NCI-H187 (cell line): ENCODE data around the gene ATP6V1B1.
A peak's percentile ranks its signal among the peaks of the same experiment; 100 is the strongest.

Experiments used
- DNase-seq, 2 experiments: peaks; one replicate each; lab custom pipeline; 2025; lab: John Stamatoyannopoulos, UW

ATP6V1B1 gene

DNA sequence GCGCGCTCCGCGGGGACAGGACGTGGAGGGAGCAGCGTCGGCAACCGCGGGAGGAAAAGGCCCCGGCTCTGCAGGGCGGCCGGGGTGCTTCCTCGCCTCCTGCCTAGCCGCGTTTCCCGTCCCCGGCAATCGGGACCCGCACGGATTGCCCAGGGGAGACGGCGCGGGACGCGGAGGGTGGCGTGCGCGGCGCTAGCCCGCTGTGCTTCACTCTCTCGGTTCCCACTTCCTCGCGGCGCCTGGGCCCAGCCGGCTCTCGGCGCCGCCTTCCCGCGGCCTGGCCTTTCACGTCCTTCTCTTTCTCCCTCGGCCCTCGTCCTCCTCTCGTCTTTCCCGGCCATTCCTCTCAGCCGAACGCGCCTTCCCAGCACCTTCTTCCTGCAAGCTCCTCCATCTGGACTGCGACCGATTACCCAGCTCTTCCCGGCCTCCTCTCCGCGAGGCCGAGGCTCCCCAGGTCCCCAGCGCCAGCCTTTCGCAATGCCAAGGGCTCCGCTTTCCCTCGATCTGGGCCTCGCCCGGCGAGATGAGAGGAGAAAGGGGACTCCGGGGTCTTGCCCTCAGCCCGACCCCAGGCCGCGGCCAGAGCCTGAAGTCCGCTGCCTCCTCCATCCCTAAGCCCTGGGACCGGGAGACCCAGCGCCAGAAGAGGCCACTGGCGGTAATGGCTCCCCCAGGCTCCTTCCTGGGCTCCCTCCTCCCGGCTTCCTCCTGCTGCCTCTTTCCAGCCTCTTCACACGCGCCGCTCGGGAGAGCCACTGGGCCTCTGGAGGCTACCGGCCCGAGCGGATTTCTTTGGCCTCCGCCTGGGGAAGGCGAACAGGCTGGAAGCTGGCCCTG is 34.3 kb upstream of the ATP6V1B1 start:
- DNase-seq, result no peak

DNA sequence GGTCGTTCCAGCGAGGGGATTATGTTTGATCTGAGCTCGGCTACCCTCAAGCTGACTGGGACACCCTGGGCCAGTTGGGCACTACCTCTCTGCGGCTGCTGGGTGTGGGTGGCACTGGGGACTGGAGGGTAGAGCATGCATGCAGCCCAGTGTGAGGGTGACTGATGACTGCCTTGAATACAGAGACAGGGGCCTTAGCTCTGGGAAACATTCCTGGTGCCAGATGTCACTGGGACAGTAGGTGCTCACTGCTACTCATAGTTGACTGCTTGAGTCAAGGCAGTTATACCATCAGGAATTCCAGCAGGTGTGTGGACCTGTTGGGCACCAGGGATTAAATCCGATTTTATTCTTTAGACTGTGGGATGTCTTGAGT is 33.6 kb upstream of the ATP6V1B1 start:
- no peak for DNase-seq

DNA sequence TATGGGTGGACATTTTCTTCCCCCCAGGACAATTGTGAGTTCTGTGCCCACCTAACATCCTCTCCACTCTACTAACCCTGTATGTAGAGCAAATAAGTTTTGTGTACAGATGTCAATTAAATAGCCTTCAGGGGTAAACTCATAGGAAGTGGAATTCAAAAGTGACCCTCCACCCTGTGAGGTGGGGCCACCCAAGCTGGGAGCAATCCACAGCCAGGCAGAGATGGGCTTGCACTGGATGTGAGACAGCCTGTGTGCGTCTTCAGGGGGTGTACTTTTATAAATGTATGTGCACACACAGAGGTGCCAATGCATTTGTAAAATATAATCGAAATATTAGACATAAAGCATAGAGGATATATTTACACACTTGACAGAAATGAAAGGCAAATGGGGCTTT is 33.1 kb upstream of the ATP6V1B1 start:
- no peak for DNase-seq

DNA sequence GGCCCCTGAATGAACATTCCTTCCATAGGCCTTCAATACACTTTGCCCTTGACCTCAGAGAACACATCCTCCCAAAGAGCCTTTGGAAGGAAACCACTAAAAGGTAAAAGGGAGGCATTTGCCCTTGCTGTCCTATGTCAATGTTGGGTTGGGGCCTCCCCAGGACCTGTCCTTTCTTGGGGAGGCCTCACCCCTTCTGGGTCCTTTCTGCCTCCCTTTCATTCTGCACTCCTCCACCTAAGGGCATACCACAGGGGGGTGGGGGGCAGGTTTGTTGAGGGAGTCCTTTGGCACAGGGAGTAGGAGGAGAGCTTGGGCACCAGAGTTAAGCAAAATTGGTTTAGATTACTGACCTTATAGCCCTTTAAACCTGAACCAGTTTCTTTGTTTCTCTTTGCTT is 32.5 kb upstream of the ATP6V1B1 start:
- no peak for DNase-seq

DNA sequence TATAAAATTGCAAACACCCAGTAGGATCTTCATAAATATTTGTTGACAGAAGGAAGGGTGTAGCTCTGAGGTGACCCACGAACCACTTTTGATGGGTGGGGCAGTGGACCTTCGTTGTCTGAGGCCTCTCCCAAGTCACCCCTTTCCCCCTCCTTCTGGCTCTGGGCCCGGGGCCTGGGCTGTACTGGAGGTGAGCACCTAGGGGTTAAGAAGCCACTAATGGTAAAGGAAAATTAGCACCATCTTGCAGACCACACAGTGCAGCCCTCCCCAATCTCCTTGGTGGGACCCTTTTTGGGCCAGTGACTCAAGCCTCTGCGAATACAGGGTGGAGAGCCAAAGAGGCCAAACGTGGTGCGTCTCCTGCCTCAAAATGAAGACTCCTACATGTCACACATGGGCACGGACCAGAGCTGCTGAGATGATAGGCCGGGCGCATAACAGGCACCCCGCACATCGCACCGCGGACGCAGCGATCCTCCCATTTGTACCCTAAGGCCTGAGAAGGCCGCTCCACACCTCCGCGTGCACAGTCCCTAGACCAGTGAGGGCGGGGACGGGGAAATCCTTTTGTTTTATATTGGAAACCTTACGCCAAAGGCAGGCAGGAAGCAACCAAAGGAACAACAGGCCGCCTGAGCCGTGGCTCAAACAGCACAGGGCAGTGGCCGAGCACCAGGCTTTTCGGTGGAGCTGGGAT is 31.9 kb upstream of the ATP6V1B1 start:
- no peak for DNase-seq

DNA sequence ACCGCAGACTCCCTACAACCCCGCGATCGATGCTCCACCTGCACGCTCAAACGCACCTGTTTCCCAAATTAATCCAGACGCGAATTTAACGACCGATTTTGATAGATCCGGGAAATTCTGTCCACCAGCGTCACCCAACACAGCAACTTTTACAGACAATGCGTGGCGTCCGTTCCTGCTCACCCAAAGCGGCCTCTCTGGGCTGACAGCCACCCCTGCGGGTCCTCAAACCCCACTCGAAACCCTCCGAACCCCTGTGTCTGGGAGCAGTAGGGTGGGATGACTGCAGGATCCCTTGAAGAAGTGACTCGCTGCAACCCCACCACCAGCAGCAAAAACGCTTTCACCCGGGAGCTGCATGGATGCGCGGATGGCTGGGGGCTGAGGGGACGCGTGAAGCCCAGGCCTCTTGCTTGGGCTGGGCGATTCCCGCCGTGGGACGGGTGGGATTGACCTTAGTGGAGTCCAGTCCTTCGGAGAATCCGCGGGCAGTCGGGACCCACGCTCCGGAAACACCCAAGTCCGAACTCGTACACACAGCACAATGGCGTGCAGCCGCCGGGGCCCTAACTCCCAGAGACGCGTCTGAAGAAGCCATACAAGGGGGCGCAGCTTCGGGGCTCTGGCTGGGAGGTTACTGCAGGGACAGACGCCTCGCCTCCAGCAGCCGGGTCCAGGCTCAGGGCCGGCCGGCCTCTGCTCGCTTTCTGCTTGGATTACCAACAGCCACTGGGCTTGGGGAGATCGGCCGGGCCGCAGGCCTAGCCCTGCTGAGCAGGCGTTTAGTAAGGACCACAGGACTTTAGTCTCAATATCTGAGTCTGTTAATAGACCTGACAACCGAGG is 31.1 kb upstream of the ATP6V1B1 start:
- DNase-seq, result no peak

DNA sequence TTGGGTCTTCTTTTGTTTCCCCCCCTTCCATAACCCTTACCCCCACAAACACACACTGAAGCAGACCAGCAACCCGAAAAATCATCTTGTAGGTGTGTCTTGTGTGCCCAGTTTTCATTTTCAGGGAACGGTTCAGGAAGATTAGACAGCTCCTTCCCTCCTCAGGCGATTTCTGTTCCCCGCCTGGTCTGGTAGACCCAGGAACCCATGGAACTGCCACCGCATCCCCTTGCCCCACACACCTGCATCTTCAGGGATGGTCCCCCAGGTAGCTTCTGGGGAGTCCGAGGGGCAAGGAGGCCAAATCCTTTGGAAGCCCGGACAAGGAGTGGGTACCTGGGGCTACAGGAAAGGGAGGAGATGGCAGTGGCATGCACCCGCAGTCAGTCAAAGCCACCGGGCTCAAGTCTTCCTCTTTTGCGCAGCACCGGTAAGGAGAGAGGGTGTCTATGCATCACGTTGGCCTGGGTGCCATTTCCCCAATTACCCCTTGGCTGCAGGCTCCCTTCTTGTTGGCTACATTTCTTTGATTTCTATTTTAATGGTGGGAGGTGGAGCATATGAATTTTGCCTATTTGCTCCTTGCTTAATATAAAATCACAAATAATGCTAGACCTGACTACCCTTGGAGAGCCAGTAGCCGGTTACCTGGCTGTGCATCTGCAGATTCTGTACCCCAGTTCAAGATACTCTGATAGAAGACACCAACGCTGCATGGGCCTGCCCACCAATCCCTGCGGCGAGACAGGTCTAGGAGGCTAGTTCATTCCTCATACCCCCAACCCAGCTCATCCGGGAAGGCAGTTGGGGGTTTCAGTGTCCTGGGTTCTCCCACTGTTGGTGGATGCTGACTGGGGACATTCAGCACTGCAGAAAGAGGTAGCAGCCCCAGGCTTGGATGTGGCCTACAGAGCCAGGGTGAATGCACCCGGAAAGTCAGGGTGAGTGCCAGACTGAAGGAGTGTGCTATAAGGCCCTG is 30.0 kb upstream of the ATP6V1B1 start:
- DNase-seq, result no peak

DNA sequence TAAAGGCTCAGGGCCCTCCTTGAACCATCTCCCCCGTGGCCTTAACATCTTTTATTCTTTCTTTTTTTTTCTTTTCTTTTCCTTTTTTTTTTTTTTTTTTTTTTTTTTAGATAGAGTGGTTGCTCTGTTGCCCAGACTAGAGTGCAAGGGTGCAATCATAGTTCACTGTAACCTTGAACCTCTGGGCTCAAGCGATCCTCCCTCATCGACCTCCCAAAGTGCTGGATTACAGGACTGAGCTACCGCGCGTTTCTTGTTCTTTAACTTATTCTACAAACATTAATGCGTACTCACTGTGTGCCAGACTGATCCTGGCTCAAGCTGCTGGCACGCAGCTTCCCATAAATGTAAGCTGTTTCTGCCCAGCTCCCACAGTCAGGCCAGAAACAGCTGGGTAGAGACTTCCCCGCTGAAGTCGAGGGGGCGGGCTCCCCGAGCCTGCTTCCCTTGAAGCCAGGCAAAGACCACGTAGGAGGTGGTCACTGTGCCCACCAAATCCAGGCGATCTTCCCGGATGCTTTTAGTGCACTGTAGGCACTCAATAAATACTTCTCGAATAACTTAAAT is 29.2 kb upstream of the ATP6V1B1 start:
- DNase-seq, result no peak

DNA sequence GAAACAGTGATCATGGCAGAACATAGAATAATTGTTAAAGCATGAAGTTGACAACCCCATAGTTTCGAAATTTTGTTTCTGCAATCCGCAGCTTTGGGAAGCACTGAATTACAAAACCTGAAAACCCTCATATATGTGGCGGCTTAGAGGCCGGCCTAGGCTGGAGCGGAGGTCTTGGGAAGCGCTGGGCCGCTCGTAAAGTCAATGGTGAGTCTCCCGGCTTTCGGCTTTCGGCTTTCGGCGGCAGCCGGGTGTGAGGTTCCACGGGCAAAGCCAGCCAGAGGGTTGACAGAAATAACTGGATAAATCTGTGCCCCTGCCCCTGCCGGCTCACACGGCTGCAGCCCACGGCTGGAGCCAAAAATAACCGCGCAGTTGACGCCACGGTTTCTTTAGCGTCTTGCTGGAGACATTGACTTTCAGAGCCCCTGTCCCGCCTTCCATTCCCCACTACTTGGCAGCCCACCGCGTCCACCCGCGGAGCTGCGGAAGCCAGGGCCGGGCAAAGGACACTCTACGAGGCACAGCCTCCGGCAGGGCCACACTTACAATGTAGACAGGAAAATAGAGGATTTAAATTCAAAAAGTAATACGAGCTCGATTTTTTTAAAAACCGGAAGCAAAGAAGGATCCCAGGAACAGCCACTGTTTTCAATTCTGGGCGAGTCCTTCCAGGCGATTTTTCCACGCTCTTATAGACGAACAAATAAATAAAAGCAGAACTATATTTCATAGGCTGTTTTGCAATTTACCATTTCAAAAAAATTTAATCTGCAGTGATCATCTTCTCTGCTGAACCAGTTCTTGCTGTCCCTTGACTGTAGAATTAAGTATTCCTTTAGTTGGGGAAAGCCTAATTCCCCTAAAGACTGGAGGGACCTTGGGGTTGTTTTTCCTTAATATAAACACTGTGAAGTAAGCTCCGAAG is 28.3 kb upstream of the ATP6V1B1 start:
- DNase-seq, result no peak

DNA sequence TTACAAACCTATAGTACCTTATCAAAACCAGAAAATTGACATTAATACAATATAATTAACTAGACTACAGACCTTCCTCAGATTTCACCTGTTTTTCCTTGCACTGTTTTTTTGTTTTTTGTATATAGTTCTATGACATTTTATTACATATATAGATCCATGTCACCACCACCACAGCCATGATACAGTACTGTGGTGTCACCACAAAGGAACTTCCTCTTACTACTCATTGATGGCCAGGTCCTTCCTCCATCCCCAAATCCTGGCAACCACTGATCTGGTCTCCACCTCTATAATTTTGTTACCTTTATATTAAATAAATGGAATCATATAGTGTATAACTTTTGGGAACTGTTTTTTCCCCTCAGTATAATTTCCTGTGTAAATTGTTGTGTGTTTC is 19.4 kb upstream of the ATP6V1B1 start:
- no peak for DNase-seq

DNA sequence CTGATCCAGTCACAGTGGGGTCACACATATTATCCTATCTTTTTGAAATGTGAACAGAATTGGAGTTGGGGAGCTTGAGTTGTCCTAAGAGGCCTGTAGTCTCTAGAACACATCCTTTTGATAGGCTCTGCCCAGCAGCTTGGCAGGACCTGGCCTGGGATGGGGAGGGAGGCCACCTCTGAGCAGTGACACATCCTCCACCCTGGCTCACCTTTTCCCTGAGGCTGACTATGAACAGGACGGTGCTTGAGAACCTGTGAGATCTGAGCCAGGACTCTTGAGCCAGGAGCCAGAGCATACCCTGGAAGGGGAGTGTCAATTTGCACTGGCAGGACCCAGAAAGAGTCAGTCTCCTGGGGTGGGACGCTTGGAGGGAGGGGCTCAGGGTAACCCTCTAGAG is 17.7 kb upstream of the ATP6V1B1 start:
- no peak for DNase-seq

DNA sequence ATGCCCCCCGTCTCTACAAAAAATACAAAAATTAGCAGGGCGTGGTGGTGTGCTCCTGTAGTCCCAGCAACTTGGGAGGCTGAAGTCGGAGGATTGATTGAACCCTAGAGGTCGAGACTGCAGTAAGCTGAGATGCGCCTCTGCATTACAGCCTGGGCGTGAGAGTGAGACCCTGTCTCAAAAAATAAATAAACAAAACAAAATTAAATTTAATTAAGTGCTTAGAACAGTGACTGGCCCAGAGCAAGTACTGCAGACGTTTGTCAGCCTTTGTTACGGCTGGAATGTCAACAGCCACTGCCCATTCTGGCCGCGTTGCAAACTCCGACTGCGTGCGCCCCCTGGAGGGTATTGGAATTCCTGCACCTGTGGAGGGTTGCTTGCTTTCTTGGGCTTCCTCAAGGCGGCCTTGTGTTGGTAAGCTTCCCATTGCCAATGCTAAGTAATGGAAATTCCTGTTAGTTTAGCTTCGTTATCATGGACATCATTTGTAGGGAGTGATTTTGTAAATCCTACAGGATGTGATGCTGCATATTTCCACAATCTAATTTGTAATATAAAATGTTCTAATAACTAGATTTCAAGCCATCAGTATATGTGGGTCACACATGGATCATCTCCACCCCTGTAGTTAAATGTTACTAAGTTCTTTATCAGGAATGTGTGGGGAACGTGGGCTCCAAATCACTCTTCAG is 15.9 kb upstream of the ATP6V1B1 start:
- DNase-seq, result peak in 1 of 2 experiments; percentile 8

DNA sequence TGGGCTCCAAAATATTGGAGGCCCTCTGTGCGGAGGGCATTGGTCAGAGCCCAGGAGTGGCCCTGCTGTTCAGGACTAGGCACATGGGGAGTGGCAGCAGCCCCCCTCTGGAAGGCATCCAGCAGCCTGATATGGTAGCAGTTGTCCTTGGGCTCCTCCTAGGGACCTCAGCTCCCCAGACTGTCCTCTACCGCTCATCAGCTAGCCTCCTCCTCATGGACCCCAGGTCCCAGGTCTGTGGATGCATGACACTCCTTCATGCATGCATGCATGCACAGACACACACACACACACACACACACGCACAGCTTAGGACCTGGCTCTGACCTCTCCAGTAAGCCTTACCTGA is 15.4 kb upstream of the ATP6V1B1 start:
- DNase-seq, result no peak

DNA sequence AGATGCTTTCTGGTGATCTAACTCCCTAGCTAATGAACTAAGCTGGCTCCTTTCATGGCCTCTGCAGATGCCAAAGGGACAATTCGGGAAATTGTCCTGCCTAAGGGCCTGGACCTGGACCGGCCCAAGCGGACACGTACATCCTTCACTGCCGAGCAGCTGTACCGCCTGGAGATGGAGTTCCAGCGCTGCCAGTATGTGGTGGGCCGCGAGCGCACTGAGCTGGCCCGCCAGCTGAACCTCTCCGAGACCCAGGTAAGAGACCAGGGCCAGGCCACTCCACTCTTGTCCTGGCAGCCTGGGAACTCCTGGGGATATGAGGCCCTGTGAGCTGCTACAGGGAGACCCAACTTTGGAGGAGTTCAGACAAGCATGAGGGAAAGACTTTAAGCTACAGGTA is 14.7 kb upstream of the ATP6V1B1 start:
- no peak for DNase-seq

DNA sequence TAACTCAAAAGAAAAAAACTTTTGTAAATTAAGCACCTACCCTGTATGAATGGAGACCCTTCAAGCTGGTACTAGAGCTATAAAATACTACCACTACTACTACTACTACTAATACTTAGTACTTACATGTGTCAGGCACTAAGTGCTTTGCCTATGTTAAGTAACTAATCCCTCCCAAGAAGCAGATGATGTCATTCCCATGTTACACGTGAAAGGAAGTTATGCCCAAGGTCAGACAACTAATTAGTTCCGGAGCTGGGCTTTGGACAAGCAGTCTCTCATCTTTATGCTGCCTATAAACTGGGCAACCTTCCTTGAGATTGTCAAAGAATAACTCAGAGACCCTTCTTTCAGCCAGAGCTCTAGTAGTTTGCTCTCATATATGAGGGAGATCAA is 13.9 kb upstream of the ATP6V1B1 start:
- DNase-seq, result no peak

DNA sequence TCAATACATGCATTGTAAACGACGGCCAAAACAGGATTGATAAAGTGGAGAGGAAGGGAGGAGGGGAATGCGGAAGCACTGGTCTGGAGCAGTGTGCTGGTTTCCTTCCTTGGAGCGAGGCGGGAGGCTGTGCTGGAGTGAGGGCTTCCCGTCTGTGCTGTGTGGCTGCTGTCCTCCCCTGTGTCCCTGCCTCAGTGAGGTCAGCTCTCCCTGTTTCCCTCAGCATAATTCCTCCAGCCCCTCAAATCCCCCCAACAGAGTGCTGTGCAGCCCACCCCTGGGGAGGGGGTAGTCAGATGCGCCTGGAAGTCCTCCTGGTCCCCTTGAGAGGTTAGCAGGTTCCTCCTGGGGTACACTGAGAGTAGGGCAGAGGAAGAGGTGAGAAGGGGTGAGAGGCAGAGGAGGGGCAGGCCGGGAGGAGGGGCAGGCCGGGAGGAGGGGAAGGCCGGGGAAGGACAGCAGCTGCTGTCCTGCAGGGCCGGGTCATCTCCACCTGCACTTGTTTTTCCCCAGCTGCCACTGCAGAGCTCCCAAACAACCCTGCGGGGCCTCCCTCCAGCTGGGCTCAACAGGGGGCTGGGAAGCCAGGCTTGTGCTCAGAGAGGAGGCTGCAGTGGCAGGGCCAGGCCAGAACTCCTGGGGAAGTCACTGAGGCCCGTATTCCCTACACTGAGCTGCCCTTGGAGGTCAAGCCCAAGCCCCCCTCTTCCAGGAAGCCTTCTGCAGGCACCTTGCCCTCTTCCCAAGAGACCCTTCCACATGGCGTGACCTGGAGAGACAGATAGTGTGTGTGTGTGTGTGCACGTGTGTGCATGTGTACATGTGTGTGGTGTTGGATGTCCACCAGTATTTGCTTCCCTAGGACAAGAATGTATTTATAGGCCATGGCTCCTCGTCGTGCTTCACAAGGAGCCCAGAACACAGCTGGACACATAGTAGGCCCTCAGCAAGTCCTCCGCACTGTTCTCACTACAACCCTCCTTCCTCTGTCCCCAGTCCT is 13.2 kb upstream of the ATP6V1B1 start:
- DNase-seq, result no peak

DNA sequence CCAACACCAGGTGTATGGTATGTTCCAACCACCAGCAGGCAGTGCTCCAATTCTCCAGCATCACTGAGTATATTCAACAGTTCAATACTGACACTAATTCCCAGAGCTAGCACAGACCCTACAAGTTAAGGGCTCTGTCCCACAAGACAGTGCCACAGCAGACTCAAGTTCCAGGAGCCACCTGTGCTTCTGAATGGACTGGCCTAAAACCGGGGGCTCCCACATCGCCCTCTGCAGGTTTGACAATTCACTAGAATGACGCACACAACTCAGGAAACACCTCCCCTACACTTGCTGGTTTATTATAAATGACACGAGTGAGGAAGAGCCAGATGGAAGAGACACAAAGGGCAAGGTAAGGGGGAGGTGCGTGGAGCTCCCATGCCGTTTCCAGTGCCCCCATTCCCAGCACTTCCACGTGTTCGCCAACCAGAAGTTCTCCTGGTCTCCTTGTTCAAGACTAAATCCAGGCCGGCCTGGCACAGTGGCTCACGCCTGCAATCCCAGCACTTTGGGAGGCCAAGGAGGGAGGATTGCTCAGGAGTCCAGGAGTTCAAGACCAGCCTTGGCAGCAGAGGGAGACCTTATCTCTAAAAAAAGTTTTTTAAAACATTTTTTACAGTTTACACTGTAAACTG is 12.2 kb upstream of the ATP6V1B1 start:
- no peak for DNase-seq

DNA sequence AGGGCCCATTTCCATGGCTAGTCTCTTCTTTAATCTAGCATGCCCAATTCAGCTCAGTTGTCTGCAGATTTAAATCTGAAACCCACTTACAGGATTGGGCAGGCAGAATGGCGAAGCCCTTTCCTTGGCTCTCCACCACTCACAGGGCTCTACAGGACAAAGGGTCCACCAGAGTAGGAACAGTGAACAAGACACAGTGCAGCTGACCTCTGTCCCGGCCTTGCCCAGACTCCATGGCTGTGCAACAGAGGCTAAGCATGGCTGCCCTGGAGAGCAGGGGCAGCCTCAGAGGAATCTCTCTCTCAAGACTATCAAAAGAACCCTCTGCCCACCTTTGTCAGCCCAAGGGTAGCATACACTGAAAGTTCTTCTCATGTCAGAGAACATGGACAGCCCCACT is 9.7 kb upstream of the ATP6V1B1 start:
- DNase-seq, result no peak
